ACC112 (cell line): ENCODE data around the gene CARD11.

Source experiments
- H2AFZ ChIP-seq: fragments of 200-600 bp; sonication (generic); one replicate; pipeline ENCODE4 v1.6.0; 2017; ENCODE audit warnings: antibody characterized with exemption, low read length; ENCODE audit not compliant: unreplicated experiment
- H3K27ac ChIP-seq: fragments of 200-600 bp; sonication (generic); 2 replicates; pipeline ENCODE4 v1.5.1; 2014; ENCODE audit warnings: low read depth, mild to moderate bottlenecking, antibody characterized with exemption, low read length, moderate library complexity
- H3K27me3 ChIP-seq: fragments of 200-600 bp; sonication (generic); 2 replicates; pipeline ENCODE4 v1.6.1; 2014; ENCODE audit warnings: mild to moderate bottlenecking, antibody characterized with exemption, low read length, moderate library complexity, mixed read lengths; ENCODE audit not compliant: insufficient read depth
- H3K36me3 ChIP-seq: fragments of 200-600 bp; sonication (generic); 2 replicates; pipeline ENCODE4 v1.6.1; 2016; ENCODE audit warnings: mild to moderate bottlenecking, antibody characterized with exemption, low read length, moderate library complexity, mixed read lengths; ENCODE audit not compliant: insufficient read depth
- H3K4me1 ChIP-seq: fragments of 200-600 bp; sonication (generic); one replicate; pipeline ENCODE4 v1.6.1; 2016; ENCODE audit warnings: low read length, mixed read lengths; ENCODE audit not compliant: insufficient read depth, unreplicated experiment, control insufficient read depth
- H3K4me3 ChIP-seq: fragments of 200-600 bp; sonication (generic); 2 replicates; pipeline ENCODE4 v1.5.1; 2014; ENCODE audit warnings: mild to moderate bottlenecking, low read depth, low read length
- H3K79me2 ChIP-seq: fragments of 200-600 bp; sonication (generic); one replicate; pipeline ENCODE4 v1.6.0; 2016; ENCODE audit warnings: low read length; ENCODE audit not compliant: control insufficient read depth, unreplicated experiment, insufficient read depth

CARD11 gene

DNA sequence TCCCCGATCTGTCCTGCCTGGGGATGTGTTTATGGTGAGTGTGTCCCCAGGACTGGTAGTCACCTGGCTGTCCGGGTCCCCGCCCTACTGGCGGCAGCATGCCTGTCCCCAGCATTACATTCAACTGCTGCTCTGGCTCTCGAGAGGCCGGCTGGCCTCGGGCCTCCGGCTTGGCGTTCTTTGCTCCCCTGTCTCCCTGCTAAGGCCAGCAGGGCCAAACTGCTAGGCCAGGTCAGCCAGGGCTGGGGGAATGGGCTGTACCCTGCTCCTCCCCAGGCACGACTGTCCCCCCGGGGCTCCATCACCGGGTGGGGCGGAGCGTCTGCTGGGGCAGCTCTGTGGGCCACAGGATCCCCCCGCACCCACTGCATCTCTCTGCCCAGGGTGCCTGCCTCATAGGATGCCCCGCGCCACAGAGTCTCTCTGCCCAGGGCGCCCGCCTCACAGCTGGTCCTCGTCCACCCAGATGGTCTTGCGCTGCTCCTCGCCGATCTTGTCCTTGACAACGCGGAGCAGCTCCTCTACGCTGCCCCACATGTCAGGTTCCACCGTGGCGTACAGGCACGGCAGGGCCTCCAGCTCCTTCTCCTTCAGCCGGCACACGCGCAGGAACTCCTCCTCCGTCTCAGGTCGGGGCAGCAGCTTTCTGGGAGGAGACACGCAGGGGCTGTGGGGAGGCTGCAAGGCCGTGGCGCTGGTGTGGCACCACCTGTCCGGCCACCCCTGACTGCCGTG, 137.3 kb downstream of the CARD11 start:
- no peak overlapping the region for H2AFZ ChIP-seq
- no peaks in the 10 kb centered on the region for H3K27me3 ChIP-seq
- no peak overlapping the region for H3K4me3 ChIP-seq
- no peaks in the 10 kb centered on the region for H3K36me3 ChIP-seq
- no peaks in the 10 kb centered on the region for H3K79me2 ChIP-seq
- no peaks in the 10 kb centered on the region for H3K4me1 ChIP-seq
- no peak overlapping the region for H3K27ac ChIP-seq

DNA sequence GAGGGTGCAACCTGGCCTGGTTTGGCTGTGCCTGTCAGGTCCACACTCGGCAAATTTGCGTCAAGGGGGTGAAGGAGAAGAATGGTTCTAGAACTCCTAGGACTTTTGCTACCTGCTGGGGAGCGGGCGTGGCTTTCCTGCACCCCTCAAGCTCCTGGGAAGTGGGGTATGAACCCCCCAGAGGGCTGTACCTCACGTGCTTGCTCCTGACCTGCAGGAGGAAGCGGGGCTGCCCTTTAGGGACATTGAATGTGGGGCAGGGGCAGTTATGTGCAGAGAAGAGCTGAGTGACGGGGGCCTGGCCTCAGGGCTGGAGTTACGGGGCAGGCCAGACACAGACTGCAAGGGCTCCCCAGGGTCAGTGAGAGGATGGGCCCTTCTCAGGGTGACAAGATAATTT, 138.2 kb downstream of the CARD11 start:
- Histone ChIP-seq H2AFZ (no peak overlapping the region), H3K27ac (no peak overlapping the region)

DNA sequence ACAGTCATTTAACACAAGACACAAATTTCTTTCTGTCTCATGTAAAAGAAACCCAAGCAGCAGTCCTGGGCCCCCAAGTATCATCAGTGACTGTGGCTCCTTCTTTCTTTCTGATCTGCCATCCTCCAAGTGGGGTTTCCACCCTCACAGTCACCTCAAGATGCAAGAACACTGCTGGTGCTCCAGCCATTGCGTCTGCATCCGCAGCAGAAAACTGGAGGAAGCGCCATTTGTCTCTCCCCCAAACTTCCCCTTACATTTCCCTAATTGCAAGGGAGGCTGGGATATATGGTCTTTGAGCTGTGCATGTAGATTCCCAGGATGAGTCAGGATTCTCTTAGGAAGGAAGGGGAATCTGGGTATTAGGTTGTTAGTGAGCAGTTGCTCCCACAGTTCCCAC, 138.6 kb downstream of the CARD11 start:
- H3K27me3 ChIP-seq: no peaks in the 10 kb centered on the region
- no peaks in the 10 kb centered on the region for H3K36me3 ChIP-seq
- H3K4me3 ChIP-seq: no peak overlapping the region
- no peaks in the 10 kb centered on the region for H3K4me1 ChIP-seq
- no peak overlapping the region for H2AFZ ChIP-seq
- no peak overlapping the region for H3K27ac ChIP-seq
- H3K79me2 ChIP-seq: no peaks in the 10 kb centered on the region

More for the DNA sequence above, 138.2 kb downstream of the CARD11 start:
- no peaks in the 10 kb centered on the region for H3K4me1 ChIP-seq
- H3K79me2 ChIP-seq: no peaks in the 10 kb centered on the region
- H3K4me3 ChIP-seq: no peak overlapping the region
- H3K27me3 ChIP-seq: no peaks in the 10 kb centered on the region
- no peaks in the 10 kb centered on the region for H3K36me3 ChIP-seq

DNA sequence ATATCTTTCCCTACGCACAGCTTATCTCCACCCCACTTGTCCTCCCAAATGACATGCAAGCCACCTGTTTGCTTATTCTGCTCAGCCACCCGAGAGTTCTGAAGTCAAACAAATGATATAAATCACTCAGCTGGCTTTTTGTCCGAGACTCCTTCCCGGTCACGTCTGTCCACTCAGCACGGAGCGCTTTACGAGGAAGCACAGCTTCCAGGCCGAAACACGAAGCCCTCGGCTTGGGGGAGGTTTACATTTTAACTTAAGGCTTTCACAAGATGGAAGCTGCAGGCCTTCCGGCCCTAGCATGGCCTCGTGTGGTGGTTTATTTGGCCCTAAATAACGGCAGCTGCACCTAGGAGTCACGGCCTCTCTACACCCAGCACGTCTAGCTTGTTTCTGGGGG, 139.5 kb downstream of the CARD11 start:
- Histone ChIP-seq H3K36me3 (no peaks in the 10 kb centered on the region), H3K27me3 (no peaks in the 10 kb centered on the region), H3K4me3 (no peak overlapping the region), H3K4me1 (no peaks in the 10 kb centered on the region), H2AFZ (no peak overlapping the region), H3K27ac (no peak overlapping the region), H3K79me2 (no peaks in the 10 kb centered on the region)

DNA sequence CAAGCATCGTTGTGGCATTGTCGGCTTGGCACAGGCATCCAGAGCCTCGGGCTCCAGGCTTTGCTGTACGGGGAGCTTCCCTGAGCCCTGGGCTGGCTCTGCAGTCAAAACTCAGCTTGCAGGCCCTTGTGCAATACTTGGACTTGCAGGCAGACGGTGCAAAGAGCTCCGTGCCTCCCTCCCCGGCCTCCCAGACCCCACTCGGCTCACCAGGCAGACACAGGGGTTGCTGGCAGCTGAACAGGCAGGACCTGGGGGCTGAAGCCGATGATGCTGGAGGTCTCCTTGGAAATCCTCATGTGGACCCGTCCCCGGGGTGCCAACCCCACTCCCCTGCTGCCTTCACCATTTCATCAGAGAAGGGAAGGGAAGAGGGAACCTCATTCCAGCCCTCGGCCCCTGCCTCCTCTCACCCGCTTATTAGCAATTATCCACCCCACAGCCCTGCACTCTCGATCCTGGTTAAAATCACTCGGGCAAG, 139.9 kb downstream of the CARD11 start:
- no peaks in the 10 kb centered on the region for H3K27me3 ChIP-seq
- no peak overlapping the region for H3K27ac ChIP-seq
- no peaks in the 10 kb centered on the region for H3K36me3 ChIP-seq
- H3K4me1 ChIP-seq: no peaks in the 10 kb centered on the region
- H3K4me3 ChIP-seq: no peak overlapping the region
- no peaks in the 10 kb centered on the region for H3K79me2 ChIP-seq
- no peak overlapping the region for H2AFZ ChIP-seq

DNA sequence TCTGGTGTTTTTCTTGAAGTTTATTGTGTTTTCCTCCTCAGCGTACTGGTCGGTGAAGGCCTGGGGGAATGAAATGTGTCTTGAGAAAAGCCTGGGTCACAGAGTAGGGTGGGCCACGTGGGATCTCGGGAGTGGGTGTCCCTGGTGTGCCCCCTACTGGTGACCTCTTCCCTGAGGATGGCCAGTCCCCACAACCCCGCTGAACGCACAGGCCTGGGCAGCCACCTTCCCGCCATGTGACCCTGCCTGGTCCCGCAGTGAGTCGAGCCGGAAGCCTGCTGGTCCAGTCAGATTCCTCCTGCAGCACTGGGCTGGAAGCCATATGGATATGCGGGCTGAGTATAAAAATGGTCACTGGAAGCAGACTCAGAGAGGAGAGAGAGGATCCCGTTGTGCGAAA, 146.6 kb downstream of the CARD11 start:
- H3K27me3 ChIP-seq: no peaks in the 10 kb centered on the region
- no peaks in the 10 kb centered on the region for H3K79me2 ChIP-seq
- H3K27ac ChIP-seq: no peak overlapping the region
- no peaks in the 10 kb centered on the region for H3K4me1 ChIP-seq
- no peak overlapping the region for H3K4me3 ChIP-seq
- no peak overlapping the region for H2AFZ ChIP-seq
- H3K36me3 ChIP-seq: no peaks in the 10 kb centered on the region

DNA sequence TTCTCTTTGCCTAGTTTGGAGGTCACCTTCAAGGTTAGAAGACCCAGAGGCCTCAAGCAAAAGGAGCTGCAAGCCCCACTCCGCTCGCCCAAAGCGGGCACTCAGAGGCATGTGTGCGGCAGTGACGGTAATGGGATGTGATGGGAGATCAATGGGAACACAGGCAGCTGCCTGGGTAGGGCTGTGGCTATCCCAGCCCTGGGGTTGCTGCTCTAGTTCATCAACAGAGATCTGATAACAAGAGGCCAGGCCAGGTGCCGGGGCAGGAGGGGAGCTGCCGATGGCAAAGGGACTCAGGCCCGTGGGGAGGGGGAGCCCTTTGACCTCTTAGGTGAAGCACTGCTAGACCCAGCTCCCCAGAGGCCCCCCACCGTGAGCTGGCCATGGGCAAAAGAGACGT, 147.5 kb downstream of the CARD11 start:
- Histone ChIP-seq H3K27ac (no peak overlapping the region), H3K79me2 (no peaks in the 10 kb centered on the region), H2AFZ (no peak overlapping the region), H3K36me3 (no peaks in the 10 kb centered on the region), H3K4me3 (no peak overlapping the region), H3K4me1 (no peaks in the 10 kb centered on the region), H3K27me3 (no peaks in the 10 kb centered on the region)

DNA sequence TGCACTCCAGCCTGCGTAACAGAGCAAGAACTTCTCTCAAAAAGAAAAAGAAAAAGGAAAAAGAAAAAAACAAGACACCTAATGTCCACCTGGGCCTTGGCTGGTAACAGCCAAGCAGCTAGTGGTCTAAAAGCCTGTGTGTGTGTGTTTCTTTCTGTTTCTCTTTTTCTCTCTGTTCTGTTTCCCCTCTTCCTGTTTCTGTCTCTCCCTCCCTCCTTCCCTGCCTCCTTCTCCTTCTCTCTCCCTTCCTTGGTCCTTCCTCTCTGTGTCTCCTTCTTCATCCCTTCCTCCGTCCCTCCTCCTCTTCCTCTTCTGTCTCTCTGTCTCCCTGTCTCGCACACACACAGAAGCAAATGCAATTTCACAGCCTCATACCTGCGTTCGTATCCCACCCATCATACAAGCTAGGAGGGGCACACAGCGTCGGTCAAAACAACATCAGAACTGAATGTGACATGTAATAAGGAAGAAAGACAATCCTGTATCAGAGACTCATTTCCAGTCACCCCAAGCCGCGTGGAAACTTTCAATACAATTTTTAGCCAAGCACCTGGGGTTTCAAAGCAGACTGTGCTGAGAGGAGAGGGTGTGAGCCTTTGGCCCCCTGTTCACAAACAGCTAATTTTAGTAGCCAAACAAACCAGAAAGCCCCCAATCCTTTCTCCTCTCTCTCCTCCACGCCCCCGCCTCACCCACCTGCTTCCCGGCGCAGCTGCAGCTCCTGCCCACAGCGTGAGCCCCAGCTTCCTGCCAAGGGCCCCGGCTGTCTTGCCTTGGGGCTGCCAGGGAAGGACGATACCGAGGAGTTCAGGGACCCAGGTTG, 149.3 kb downstream of the CARD11 start:
- Histone ChIP-seq H3K27me3 (peaks cover 4% of the 10 kb centered on the region; the same call in 1 of the 2 replicates), H3K4me3 (no peak overlapping the region), H3K27ac (no peak overlapping the region), H3K4me1 (no peaks in the 10 kb centered on the region), H3K36me3 (no peaks in the 10 kb centered on the region), H3K79me2 (no peaks in the 10 kb centered on the region), H2AFZ (no peak overlapping the region)

DNA sequence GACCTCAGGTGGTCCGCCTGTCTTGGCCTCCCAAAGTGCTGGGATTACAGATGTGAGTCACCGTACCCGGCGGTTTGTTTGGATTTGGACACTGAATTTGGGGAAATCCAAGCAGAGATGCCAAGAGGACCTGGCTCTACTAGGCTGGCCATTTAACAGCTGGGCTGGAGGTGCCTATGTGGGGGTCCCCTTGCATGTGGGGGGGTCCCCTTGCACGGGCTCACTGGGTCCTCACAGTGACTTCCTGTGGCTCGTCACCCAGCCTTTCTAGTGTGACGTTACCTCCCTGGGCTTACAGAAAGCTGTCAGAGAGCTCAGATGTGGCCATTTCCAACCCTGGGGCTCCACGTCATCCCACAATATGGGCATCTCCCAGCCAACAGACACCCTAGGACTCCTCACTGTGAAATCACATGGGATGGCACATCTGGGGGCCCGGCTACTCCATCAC, 150.2 kb downstream of the CARD11 start:
- Histone ChIP-seq H3K4me1 (no peaks in the 10 kb centered on the region), H3K27me3 (peaks cover 4% of the 10 kb centered on the region; the same call in 1 of the 2 replicates), H3K4me3 (no peak overlapping the region), H3K79me2 (no peaks in the 10 kb centered on the region), H3K27ac (no peak overlapping the region), H3K36me3 (no peaks in the 10 kb centered on the region), H2AFZ (no peak overlapping the region)

DNA sequence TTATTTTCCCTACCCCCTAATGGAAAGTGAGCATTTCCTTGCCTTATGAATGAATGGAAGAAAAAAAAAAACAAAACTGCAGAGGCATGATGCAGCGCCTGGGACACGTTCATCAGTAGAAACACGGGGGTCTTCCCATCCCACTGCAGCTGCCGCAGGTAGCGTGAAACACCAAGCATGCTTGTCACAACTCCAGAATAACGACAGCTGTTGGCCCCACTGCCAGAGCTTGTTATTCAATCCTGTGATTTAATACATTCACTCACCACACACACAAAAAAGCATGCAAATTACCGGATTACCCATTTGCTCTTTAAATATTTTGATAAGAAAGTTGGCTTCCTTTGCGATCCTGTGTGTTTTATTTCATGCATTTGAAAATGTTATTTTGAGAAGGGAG, 151.1 kb downstream of the CARD11 start:
- H3K36me3 ChIP-seq: no peaks in the 10 kb centered on the region
- H2AFZ ChIP-seq: no peak overlapping the region
- no peak overlapping the region for H3K4me3 ChIP-seq
- H3K27me3 ChIP-seq: peaks cover 4% of the 10 kb centered on the region; the same call in 1 of the 2 replicates
- H3K4me1 ChIP-seq: no peaks in the 10 kb centered on the region
- no peaks in the 10 kb centered on the region for H3K79me2 ChIP-seq
- no peak overlapping the region for H3K27ac ChIP-seq
